Fibroblast of skin of abdomen (primary cell): ENCODE measurements around the gene INTS11.

Experiments
- DNase-seq: peaks from one replicate; pipeline ENCODE4 v3.0.0-alpha.2; 2013

The INTS11 gene

GRCh38 chr1:1299686-1300351 is 24.6 kb downstream of the INTS11 start:
- no peak for DNase-seq

DNA sequence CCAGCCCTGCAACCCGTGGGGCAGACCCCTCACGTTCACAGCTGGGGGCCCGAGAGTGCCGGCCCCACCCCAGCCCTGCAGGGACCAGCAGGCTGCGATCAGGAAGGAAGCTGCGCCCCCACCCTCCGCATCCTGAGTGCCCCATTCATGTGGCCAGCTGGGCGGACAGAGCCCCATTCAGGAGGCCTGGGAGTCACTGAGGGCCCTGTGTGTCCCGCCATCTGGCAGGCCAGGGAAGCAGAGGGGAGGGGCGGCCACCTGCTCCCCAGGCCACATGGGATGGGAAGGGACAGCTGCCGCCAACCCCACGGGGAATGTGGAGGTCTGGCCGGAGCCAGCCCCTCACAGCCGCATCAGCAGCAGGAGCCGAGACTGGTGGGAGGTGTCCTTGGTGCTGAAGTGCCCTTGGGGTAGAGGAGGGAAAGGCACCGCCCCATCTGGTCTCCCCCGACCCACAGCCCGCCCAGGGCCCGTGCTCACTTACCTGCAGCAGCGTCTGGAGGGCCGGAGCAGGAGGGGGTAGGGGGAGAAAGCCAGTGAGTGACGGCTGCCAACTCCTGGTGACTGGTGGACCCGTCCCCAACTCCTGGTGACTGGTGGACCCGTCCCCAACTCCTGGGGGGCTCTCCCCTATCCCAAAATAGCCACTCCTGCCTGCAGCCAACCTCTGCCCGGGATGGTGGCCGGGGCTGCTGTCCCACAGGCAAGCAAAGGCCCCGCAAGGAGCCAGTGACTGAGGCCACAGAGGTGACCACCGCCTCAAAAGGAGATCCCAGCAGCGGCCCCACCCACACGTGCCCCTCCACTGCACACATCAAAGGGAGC is 25.4 kb downstream of the INTS11 start:
- no peak for DNase-seq

DNA sequence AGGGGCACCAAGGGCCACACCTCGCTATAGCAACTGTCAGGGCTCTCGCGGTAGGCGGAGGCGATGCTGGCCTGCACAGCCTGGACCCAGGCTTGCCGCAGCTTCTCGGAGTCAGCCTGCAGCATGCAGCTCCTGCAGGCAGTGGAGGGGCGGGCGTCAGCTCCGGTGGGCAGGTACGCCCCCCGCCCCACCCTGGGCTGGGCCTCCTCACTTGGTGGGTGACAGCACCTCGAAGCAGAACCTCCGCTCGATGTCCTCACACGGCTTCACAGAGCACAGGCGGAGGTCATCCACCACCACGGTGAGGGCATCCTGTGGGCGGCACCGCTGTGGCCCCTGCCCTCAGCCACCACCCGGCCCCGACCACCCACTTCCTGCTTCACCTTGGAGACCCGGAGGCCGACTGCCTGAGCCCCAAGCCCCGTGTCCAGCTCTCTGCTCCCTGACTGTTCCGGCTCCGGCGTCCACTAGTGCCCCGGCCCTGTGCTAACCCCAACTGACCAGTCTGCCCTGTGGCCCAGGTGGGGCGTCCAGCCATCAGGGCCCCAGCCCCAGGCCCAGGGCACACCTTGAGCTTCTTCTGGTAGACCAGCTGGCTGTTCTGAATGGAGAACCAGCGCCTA is 26.5 kb downstream of the INTS11 start:
- no peak for DNase-seq

- no peak for DNase-seq
Measured at GRCh38 chr1:1296070-1297061, 28.1 kb downstream of the INTS11 start.

DNA sequence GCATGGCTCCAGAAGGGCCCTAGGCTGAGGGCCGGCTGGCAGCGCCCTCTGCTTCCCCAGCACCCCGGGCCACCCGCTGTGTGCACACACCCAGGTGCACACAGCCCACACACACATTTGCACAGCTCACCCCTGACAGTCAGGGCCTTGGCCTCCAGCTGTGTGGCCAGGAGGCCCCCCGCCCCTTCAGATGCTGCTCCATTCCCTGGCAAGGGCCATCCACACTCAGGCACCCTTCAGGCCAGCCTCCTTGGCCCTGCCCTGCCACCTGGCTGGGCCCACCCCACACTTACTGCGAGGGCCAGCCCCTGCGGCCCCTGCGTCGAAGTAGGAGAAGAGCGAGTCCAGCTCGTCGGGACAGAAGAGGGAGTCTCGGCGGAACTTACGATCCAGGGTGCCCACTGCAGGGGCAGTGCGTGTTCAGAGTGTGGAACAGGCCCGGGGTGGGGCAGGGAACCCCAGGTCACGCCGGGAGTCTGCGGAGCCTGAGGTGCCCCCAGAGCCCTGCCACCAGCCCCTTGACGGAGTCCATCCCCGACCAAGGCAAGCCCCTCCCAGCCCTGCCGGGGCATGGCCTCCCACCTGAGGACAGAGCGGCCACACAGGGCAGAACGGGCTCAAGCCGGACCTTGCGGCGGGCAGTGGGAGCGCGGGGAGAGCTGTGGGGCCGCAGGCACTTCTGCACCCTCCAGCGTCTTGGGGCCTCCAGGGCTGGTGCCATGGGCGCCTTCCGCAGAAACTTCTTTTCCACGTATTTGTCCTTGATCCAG is 29.1 kb downstream of the INTS11 start:
- DNase-seq: no peak

GRCh38 chr1:1294250-1294890 is 30.1 kb downstream of the INTS11 start:
- no peak for DNase-seq

DNA sequence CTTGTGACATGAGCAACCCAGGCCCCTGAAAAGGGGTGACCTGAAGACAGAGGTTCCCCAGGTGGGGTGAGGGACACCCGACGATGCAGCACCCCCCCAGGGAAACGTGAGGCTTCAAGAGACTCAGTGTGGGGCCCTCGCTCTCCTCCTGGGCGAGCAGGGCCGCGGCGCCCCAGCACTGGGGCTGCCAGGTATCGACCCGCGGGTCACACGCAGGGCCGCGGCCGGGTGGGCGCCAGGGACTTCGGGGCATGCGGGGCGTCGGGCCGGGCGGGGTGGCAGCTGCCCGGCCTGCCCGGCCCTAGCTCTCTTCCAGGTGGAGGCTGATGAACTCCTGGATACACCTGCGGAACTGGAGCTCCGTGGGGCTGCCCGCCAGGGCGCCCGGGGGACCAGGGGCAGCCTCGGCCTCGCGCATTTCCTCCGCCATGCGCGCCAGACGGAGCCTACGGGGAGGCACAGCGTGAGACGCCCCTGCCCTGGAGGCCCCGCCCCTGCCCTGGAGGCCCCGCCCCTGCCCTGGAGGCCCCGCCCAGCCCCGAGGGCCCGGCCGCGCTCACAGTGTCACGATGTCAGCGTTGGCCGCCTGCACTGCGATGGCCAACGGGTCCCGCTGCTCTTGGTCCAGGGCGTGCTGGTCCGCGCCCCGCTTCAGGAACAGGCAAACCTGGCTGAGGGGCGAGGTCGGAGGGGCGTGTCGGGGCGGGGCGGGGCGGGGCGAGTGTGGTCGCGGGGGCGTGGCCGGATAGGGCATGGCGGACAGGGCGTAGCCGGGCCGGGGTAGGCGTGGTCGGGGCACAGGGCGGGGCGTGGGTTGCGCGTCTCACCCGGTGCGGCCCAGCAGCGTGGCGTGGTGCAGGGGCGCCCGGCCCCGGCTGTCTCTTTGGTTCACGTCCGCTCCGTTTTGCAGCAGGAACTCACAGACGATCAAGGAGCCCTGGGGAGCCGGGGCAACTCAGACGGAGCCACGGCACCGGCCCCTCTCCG is 30.9 kb downstream of the INTS11 start:
- DNase-seq: no peak

DNA sequence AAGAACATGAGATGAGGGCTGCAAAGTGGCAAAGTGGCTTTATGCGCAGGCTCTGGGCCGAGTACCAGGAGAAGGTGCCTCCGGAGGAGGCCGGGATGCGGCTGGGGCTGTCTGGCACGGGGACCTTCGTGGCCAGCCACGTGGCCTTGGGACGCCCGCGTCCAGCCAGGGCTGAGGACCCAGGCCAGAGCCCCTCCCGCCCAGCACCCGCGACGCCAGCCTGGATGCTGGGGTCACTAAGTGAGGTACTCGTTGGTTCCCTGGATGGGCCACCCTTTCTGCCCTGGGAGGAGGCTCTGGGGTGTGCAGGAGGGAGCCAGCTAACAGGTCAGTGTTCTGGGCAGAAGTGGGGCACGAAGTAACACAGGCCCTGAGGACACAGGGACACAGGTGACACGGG is 31.6 kb downstream of the INTS11 start:
- no peak for DNase-seq

GRCh38 chr1:1292442-1292779 is 32.0 kb downstream of the INTS11 start:
- no peak for DNase-seq

DNA sequence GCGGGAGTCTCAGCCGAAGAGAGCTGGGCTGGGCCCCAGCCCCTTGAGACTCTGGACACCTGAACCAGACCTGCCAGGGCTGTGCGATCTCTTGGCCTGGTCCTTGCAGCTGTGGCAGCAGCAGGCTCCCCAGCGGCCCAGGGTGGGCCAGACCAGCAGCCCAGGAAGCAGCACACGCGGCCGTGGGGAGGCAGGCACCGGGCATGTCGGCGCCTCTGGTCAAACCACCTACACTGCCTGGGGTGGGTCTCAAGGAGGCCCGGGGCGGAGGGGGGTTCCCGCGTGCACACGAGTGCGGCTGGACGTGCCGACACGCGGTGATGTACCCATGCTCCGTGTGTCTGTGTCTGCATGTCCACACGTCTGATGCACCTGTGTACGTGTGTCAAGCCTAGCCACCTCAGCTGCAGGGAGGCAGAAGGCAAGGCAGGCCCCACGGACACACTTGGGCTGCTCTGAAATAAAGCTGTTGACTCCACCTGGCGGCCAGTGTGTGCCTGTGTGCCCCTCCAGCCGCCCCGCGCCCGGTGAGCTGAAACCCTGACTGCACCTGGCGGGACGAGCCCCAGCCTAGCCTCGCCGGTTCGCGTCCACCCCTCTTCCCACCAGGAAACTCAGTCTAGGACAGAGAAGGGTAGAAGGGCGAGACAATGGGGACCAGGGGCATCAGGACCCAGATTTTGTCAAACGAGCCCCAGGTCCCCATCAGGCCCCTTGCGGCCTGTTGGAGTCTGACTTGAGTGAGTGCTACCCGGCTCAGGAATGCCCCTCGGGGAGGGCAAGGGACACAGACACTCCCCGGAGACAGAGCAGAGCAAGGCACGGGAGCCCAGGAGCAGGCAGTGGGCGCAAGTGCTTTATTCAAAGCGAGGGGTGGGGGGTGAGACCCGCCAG is 32.7 kb downstream of the INTS11 start:
- peak; percentile 61 for DNase-seq

DNA sequence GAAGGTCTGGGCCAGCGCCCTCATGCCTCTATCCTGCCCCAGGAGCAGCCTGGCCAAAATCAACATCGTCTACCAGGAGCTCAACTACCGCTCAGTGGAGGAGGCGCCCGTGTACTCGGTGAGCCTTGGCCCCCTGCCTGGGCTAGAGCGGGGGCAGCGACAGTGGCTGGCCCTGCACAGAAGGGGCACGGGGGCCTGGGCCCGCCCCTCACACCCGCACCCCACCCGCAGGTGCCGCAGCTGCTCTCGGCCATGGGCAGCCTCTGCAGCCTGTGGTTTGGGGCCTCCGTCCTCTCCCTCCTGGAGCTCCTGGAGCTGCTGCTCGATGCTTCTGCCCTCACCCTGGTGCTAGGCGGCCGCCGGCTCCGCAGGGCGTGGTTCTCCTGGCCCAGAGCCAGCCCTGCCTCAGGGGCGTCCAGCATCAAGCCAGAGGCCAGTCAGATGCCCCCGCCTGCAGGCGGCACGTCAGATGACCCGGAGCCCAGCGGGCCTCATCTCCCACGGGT is 33.4 kb downstream of the INTS11 start:
- no peak for DNase-seq

DNA sequence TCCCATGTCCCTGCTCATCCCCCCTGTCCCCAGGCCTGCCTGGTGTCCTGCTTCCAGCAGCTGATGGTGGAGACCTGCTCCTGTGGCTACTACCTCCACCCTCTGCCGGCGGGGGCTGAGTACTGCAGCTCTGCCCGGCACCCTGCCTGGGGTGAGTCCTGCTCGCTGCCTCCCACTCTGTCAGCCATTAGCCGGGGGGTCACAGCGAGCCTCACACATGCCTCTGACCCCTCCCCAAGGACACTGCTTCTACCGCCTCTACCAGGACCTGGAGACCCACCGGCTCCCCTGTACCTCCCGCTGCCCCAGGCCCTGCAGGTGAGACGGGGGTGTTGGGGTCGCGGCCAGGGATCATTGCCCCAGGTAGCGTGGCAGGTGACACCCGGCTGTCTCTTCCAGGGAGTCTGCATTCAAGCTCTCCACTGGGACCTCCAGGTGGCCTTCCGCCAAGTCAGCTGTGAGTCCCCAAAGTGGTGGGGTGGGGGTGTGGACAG is 34.2 kb downstream of the INTS11 start:
- DNase-seq: peak; percentile 36

- DNase-seq: no peak
Measured at GRCh38 chr1:1287288-1288110, 37.0 kb downstream of the INTS11 start.

DNA sequence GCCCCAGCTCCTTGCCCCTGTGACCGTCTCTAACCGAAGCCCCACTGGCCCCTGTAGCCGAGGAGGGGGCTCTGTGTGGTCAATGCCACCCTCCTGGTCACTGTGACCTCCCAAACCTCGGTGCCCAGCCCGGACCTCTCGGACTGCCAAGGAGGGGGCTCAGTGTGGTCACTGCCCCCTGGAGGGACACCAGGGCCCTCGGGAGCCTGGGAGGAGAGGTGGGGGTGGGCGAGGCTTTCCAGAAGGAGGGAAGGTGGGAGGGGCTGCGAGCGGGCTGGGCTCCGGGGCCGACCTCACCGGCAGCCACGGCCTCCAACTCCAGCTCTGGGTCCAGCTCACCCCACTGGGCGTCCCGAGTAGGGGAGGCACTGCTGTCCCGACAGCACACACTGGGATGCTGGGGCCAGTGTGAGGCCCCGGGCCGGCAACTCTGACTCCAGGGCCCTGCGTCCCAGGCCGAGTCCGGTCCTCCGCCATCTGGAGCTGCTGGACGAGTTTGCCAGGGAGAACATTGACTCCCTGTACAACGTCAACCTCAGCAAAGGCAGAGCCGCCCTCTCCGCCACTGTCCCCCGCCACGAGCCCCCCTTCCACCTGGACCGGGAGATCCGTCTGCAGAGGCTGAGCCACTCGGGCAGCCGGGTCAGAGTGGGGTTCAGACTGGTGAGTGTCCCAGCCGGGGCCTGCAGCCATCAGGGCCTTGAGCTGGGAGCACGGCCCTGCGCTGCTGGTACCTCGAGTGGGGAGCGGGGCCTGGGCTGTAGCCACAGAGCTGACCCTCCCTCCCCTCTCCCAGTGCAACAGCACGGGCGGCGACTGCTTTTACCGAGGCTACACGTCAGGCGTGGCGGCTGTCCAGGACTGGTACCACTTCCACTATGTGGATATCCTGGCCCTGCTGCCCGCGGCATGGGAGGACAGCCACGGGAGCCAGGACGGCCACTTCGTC is 37.9 kb downstream of the INTS11 start:
- DNase-seq: no peak

DNA sequence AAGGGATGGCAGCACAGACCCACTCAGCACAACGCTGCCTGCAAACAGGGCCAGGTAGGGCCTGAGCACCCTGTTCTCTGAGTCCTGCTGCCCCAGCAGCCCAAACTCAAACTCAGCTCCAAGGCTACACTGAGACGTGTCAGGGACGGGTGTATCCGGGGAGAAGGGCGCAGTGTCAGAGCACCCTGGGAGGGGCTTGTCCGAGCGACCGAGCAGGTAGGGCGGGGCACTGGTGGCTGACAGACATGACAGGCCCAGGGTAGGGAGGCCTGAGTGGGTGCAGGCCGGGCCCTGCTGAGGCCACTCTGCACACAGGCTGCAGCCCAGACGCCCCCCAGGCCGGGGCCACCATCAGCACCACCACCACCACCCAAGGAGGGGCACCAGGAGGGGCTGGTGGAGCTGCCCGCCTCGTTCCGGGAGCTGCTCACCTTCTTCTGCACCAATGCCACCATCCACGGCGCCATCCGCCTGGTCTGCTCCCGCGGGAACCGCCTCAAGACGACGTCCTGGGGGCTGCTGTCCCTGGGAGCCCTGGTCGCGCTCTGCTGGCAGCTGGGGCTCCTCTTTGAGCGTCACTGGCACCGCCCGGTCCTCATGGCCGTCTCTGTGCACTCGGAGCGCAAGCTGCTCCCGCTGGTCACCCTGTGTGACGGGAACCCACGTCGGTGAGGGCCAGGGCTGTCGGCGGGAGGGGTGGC is 38.7 kb downstream of the INTS11 start:
- DNase-seq: no peak

GRCh38 chr1:1285102-1285571 is 39.3 kb downstream of the INTS11 start:
- no peak for DNase-seq
